ENCODE results near the gene FDXR.

The FDXR gene

DNA sequence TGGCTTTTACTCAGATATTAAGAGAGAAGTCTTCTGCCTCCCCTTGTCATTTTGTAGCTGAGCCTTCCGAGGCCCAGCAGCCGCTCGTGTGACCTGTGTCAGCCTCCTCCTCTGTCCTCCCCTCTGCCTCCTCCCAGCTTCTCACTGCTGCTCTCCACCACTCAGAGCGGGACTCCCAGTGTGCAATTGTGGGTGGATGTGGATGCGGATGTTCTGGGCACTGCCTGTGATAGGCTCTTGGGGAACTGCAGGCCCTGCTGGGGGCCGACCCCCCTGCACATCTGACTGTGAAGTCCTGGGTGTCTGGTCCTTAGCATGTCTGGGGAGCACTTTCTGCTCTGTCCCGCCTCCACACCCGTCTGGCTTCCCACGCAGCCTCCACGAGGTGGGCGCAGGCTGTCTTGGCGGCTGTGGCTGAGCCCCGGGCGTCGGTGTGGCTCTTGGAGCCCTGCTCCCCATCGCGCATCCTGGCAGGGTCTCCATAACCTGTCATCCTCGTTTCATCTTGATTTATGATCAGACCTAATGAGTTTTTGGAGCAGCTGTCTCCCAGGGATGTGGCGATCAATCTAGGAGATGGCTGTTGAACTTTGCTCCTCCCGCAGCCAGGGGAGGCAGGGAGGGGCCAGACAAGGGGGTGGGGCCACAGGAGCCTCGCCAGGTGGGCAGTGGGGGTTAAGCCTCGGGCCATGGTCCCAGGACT, 41.2 kb downstream of the FDXR start:
- no peak for DNase-seq

DNA sequence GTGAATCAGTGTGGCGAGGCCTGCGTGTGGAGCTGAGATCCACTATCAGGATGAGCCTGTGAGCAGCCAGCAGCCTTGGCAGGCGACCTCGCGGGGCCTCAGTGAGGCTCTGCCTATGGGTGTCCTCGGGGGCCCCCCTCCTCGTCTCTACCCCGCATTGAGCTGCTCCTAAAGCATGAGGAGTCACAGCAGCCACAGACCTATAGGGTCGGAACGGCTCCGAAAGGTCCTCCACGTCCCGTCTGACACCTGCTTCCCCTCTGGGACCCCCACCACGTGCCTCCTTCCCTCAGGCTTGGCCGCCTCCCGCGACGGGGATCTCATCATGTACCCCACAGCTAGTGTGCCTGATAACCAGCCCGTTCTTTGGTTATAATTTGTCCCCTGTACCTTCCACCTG, 41.9 kb downstream of the FDXR start:
- DNase-seq: no peak

DNA sequence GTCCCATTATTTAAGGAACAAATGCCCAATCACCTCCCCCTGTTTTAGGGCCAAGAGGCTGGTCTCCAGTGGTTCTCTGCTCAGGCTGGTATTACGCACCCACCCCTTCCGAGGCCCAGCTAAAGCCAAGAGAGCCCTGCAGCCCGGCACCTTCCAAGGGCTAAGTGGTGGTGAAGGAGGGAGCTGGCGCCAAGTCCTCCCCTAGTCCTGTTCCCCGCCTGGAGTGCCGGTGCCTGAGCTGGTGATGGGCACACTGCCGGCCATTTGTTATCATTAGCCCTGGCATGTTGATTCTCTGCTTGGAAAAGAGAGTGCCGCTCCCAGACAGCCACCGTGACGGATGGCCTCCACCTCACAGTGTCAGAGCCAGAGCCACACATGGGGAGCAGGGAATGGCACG, 45.0 kb downstream of the FDXR start:
- no peak for DNase-seq

DNA sequence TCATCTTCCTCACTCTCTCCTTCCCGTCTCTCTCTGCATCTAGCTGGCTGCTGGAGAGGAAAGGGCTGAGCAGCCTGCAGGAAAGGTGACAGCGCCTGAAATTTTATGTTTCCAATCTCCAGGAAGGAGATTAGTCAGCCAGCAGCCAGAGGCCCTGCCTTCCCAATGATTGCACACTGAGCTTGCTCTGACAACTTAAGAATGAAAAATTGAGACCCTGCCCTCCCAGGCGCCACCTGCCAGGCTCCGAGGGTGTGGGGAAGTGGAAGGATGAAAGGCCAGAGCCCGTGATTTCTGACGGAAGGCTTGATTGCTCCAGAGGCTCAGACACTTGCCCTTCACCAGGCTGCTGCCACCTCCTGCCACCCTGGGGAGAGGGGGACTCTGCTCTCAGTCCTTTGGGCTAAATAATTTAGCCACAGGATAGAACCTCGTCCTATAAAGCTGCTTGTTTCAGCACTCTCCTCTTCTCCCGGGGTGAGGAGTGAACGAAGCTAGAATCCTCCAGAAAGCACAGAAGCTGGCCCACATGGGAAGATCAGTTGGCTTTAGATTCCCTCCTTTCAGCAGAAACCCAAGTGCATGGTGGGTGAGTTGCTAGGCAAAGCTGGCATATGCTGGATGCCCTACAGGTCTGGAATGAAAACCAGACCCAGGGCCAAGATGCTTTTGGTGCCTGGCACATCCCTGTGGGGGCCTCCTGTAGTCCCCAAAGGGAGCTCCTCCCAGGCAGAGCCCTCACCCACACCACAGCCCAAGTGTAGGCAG, 46.7 kb downstream of the FDXR start:
- DNase-seq: no peak

DNA sequence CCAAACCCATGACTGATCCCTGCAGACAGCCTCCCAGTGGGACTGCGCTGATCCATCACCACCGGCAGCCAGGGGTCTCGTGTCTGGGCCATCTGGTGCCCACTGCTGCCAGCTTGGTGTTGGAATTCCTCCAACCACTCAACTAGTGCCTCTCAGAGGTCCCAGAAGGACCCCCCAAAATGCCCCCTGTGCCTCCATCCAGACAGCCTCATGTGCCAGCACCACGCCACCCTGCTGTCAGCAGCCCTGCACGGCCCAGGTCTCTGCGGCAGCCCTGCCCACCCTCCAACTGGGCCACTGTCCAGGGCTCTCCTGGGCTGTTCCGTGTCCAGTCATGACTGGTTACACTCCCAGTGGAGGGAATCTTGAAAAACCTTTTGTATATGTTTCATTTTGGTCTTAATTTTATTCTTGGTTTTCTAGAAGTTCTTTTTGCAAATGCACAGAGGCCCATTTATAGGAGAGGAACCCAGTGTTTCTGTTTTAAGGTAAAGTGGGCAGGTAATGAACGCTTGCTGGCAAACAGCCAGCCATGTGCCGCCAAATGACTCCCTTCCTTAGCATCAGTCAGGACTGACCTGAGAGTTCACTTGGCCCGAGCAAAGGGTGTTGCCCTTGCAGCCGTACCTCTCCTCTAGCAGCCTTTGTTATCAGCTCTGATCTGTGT, 47.7 kb downstream of the FDXR start:
- no peak for DNase-seq

DNA sequence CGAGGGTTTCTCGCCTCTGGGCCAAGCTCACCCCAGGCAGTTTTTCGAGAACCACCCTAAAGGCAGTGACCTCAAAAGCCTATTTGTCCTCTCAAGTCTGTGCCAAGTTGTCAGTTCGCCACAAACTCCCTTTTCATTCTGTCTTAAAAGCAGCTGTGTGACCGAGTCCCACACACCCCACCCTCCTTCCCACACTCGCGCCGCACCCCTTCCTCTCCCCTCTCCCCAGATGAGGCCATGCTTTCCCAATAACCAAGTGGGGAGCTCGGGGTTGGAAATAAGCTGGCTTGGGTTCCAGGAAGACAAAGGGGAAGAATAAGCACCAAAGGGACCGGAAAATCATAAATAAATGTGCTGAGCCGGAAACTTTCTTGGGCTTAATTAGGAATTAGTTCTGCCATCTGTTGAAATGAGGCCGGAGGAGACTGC, 49.8 kb downstream of the FDXR start:
- DNase-seq: no peak

DNA sequence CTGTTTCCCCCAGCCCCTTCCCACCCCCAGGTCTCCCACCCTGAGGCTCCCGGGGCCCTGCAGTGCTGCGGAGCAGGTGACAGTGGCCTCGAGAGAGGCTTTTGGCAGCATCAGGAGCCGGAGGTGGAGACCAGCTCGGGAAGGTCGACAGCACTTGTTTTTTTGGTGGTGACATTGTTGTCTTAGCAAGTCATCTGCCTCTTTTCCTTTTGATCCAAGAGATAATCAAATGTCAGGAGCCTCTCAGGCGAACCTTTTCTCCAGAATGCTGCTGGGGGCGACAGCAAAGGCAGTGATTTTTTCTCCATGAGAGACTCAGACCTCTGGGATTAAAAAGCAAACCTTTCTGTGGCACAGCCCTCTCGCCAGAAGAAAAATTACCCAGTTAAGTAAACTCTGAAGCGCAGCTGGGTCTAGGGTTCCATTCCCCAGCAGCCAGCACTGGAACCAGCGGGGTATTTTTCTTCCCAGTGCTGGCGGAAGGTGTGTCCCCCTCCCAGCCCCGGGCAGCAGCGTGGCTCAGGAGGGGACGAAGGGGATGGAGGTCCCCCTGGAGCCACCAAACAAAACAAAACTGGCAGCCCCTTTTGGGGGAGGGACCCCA, 50.4 kb downstream of the FDXR start:
- DNase-seq: no peak

DNA sequence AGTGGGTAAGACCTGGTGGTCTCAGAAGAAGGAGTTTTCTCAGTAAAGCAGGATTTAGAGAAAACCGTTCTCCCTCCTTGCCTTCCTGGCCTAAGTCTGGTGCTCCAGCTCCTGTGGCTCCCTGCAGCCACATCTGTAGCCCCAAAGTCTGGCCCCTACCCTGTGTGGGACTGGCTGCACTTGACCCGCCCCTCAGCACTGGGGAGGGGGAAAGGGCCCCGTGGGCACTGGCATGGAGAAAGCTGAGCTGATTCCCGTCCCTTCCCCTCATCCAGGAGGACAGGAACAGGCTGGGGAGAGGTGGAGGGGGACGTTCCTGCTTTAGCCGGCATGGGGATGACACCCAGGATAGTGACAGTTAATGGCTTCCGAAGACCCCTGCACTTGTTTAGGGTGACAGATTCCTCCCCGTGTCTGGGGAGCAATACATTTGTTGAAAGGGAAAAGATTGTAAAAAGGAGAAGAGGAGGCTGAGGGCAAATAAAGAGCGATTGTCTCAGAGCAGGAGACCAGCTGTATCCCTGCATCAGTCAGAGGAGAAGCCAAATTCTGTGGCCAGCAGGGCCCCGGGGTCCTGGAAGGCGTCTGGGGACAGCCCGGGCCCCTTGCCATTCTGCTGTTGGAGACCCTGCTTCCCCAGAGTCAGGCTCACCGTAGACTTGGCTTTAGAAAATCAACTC, 51.0 kb downstream of the FDXR start:
- DNase-seq: no peak

DNA sequence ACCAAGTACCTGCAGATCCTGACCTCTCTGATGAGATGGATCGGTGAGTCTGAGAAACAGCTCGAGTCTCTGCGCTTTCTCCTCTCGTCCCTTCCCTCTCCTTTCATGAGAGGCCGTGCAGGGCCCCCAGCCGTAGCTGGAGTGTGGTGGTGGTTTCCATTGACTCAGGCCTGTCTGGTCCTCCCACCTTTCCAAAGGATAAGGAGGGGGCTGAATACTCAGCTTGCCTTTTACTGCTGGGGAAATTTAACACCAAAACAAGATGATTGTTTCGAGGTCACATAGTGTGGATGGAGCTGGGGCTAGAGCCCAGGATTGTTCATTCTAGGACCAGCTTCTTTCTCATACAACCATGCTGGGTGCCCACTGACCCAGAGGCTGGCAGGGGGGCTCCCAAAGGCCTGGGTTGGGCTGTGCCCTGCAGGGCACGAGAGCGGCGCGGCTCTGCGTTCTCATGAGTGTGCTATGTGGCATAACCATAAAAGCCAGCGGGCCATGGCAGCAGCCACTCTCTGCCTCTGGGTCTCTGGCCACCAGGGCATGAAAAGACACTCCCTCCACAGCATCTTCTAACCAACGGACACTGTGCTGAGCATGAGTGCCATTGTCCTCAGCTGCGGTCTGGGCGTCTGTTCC, 52.9 kb downstream of the FDXR start:
- DNase-seq: no peak

DNA sequence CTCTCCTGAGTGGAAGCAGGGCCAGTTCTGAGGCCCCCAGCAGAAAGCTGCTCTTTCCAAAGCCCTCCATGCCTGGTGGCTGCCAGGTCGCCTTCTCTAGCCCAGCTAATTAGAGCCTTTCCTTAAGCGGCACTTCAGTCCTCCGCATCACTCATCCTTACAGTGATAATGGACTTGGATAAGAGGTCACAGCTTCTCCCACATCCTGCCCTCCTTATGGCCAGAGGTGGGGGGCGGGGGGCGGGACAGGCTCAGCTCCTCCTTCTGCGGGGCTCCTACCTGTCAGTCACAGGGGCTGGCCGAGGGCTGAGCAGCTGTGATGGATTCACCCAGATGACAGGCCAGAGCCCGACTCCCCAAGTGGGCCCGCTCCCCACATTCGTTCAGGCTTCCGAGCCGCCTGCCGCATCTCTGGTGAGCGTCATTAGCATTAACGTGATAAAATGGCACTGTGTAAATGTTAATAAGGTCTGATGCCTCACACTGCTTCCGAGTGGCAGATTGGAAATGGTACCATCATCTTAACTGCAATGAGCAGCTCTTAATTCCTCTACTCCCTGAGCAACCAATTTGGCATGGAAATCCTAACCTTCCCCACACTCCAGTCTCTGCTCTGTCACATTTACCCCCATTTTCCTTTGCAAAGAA, 54.4 kb downstream of the FDXR start:
- DNase-seq: no peak

DNA sequence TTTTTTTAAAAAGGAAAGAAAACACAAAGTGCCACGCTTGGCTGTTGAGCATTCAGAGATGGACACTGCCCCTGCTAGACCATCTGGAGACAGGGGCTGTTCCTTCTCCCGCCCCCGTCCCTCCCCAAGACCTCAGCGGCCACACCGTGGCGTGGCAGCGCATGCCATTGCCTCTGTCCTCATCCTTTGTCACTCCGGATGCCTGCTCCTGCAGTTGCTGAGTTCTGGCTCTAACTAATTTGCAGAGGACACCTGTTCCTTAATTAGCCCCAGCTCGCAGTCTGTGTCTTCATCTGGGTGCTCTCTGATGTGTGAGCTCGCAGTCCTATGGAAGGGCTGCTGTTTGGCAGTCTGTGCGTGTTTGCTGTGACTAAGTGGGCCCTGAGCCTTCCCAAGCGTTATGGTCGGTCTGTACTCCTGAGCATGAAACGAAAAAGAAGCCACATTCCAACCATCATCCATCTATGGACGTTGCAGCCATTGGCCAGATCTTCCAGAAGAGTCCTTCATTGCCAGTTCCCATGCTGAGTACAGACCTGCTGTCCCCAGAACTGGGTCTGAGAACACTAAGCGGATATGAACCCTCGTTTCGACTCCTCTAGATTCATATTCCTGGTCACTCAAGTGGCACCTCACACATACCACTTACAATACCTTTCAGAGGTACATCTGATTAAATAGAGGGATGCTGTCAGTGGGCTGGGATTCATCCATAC, 55.7 kb downstream of the FDXR start:
- DNase-seq: no peak

DNA sequence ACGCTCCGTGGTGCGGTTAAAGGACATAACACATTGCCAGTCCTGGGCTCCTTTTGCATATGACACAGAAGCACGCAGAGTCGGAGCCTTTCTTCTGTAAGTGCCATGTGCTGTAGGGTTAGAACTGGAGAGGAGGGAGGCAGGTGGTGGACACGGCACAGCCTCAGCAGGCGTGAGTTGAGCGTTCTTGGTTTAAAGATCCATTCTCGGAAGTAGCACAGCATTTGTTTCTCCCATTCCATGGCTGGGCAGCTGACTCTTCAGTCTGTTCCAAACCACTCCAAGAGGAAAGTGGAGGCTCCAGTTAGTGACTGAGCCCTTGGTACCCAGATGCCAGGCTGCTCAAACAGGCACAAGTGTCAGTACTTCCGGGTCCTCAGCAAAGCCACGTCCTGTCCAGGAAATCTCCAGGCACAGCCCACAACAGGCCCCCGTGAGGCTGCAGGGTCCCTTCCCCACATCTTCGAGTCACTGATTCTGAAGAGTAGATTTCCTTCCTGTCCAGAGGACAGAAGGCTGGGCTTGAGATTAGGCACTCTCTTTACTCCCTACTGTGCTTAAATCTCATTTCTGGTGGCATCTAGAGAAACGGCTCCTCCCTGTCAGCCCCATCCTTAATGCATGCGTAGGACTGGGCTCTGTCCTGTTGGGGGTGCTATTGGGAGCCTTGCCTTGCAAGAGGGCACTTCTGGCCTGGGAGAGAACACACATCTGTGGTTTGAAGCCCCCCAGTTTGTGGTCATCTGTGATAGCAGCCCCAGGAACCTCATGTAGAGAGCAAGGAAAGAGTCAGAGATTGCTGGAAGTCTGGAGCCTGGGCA, 57.0 kb downstream of the FDXR start:
- DNase-seq: no peak

DNA sequence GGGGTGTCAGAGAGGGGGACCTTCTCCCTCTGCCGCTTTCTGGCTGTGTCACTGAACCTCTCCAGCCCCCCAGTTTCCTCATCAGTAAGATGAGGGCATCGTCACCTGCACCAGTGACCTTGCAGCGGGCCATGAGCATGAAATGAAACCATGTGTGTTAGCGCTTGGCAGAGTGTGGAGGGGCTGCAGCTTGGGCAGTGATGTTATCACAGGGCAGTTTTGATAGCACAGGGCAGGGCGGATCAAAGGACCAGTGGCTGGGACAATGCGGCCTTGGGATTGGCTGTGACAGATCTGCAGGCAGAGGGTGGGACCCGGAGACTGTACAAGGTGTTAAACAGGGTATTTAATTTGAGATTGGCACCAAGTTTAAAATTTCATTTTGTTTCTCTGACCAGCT, 57.7 kb downstream of the FDXR start:
- DNase-seq: no peak

DNA sequence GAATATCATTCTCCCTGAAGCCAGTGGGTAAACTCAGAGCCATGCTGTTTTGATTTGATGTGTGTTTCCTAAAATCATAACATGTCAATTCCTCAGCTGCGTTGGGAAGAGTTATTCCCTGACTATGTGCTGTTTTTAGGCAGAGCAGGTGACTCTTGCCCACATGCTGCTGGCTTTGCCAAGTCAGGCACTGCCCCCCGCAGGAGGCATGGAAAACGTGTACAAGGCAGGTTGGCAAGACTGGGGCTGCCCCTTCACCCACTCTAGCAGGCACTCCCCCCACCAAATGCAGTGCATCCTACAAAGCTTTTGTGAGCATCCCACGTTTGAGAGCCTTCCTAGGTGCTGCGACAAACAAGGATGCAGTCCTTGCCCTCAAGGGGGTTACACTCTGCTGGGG, 58.3 kb downstream of the FDXR start:
- peak in 1 of 2 donors; percentile 16 for DNase-seq

All from CD4-positive, alpha-beta T cell treated with Interferon alpha-2 for 1 hour (primary cell).